CD8-positive, alpha-beta memory T cell (primary cell): ENCODE data around the gene TRPM6. TPM values are rescaled to one million over a fixed set of nuclear protein-coding genes. Genes with fewer than 3 reads are reported as not detected.

Source experiments
- CTCF ChIA-PET: fragments of 350-600 bp; sonication (Branson Sonifier 250); formaldehyde crosslinking; loops from one replicate; lab custom pipeline; 2021; ENCODE audit warnings: antibody characterized with exemption; lab: Charles Lee
- POLR2A ChIA-PET: fragments of 350-600 bp; sonication (Branson Sonifier 250); formaldehyde crosslinking; loops from one replicate; lab custom pipeline; 2021; ENCODE audit warnings: antibody characterized with exemption; lab: Charles Lee
- DNase-seq, 5 donors: peaks; one replicate each; pipeline versions ENCODE4 v3.0.0 to v3.0.0-alpha.2; 2020 to 2022; ENCODE audit warnings: mixed read lengths in 1 of 5
- H3K27ac ChIP-seq: one replicate; pipeline ENCODE4 v1.7.0; 2013; ENCODE audit warnings: low read depth, mild to moderate bottlenecking, low read length, moderate library complexity
- H3K27me3 ChIP-seq: 2 replicates; pipeline ENCODE4 v1.7.0; 2013; ENCODE audit warnings: low read length, mild to moderate bottlenecking; ENCODE audit not compliant: insufficient read depth, poor library complexity, severe bottlenecking
- H3K36me3 ChIP-seq: 2 replicates; pipeline ENCODE4 v1.7.0; 2013; ENCODE audit warnings: mild to moderate bottlenecking, low read length, moderate library complexity; ENCODE audit not compliant: insufficient read depth
- H3K4me1 ChIP-seq: 2 replicates; pipeline ENCODE4 v1.7.0; 2013; ENCODE audit warnings: mild to moderate bottlenecking, low read length, moderate library complexity; ENCODE audit not compliant: insufficient read depth
- H3K4me3 ChIP-seq: 2 replicates; pipeline ENCODE4 v1.7.0; 2013; ENCODE audit warnings: mild to moderate bottlenecking, low read length
- H3K9me3 ChIP-seq: 2 replicates; pipeline ENCODE4 v1.7.0; 2013; ENCODE audit warnings: mild to moderate bottlenecking, low read length
- H3K27ac Mint-ChIP-seq, 8 donors: one replicate each; pipeline ENCODE4 v1.8.0; 2020 to 2021; ENCODE audit warnings: mixed read lengths in 8 of 8, mild to moderate bottlenecking in 6 of 8, inconsistent platforms in 3 of 8, moderate library complexity in 3 of 8
- H3K27me3 Mint-ChIP-seq, 2 donors: one replicate each; pipeline ENCODE4 v1.8.0; 2020 to 2021; ENCODE audit warnings: mixed read lengths in 2 of 2, mild to moderate bottlenecking in 1 of 2, moderate library complexity in 1 of 2
- H3K36me3 Mint-ChIP-seq, 3 donors: one replicate each; pipeline ENCODE4 v1.8.0; 2020 to 2021; ENCODE audit warnings: mixed read lengths in 3 of 3, inconsistent platforms in 1 of 3, mild to moderate bottlenecking in 1 of 3
- H3K4me1 Mint-ChIP-seq, 3 donors: one replicate each; pipeline ENCODE4 v1.8.0; 2020 to 2021; ENCODE audit warnings: mixed read lengths in 3 of 3, inconsistent platforms in 1 of 3, mild to moderate bottlenecking in 1 of 3
- H3K4me3 Mint-ChIP-seq, 7 donors: one replicate each; pipeline ENCODE4 v1.8.0; 2020 to 2021; ENCODE audit warnings: mixed read lengths in 7 of 7, mild to moderate bottlenecking in 6 of 7, moderate library complexity in 4 of 7, inconsistent platforms in 2 of 7
- H3K9me3 Mint-ChIP-seq, 5 donors: one replicate each; pipeline ENCODE4 v1.8.0; 2020 to 2022; ENCODE audit warnings: mixed read lengths in 5 of 5, mild to moderate bottlenecking in 3 of 5, moderate library complexity in 2 of 5, inconsistent platforms in 1 of 5
- polyA plus RNA-seq: library from polyadenylated mRNA; unstranded; fragments of 300-500 nt; fragmentation: Illumina TruSeq; gene quantifications from one replicate; pipeline ENCODE4 v1.2.3, GENCODE V29; 2021
- total RNA-seq, 2 experiments: library from RNA; stranded (reverse); gene quantifications; one replicate each; pipeline ENCODE4 v1.2.3, GENCODE V29; 2021

The TRPM6 gene
- total and polyA plus RNA-seq, 3 experiments from 2014 or later, result not detected

DNA sequence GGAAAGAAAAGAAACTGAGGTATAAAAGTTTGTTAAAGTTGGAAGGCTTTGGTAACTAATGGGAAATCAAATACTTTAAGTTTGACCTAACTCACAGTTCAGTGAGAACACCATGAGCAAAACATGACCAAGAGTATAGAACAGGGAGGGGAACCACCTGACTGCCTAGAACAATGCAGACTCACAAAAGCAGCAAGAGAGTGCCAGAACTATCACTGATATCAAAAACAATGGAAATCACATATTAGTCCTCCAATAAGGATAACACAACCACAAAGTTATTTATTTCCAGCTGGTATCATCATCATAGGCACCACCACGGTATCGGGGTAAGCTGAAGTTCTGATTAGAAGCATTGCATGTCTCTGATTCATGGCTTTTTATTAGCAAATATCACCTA is 77.5 kb downstream of the TRPM6 start:
- ChIA-PET POLR2A (interaction anchor here (0.6 kb wide), 1 partner anchor 143 kb away, joined by 4 read pairs; the partner anchor contains the start of gene C9orf40), CTCF (no interaction called here)
- DNase-seq, result no peak
- H3K9me3 ChIP-seq, result no peaks in the 10 kb centered on the region
- H3K27ac ChIP-seq, result no peak overlapping the region
- Mint-ChIP-seq H3K4me1 (no peaks in the 10 kb centered on the region), H3K36me3 (no peaks in the 10 kb centered on the region), H3K27ac (no peak overlapping the region), H3K9me3 (no peaks in the 10 kb centered on the region), H3K27me3 (peaks cover 8 to 19% of the 10 kb centered on the region in 2 donors), H3K4me3 (no peak overlapping the region)
- no peaks in the 10 kb centered on the region for H3K4me1 ChIP-seq
- no peaks in the 10 kb centered on the region for H3K27me3 ChIP-seq
- H3K36me3 ChIP-seq, result no peaks in the 10 kb centered on the region
- H3K4me3 ChIP-seq, result no peak overlapping the region

DNA sequence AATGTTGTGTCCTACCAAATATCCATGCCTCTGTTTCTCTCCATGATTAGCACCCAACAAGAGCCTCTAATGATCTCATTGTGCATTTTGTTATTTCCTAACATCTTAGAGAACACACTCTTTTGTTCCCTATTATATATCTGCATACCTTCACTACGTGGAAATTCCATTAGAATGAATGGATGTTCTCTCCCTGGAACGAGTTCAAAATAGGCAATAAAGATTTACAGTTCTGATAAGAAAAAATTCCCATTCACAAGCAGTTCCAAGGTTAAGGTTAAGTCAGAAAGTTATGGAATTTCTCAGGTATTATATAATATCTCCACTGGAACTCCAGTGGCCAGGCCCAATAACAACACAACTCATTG is 83.7 kb downstream of the TRPM6 start:
- Histone ChIP-seq H3K4me3 (no peak overlapping the region), H3K4me1 (no peaks in the 10 kb centered on the region), H3K9me3 (no peaks in the 10 kb centered on the region), H3K27me3 (no peaks in the 10 kb centered on the region), H3K36me3 (no peaks in the 10 kb centered on the region), H3K27ac (no peak overlapping the region)
- no peaks in the 10 kb centered on the region for H3K4me1 Mint-ChIP-seq
- ChIA-PET POLR2A (interaction anchor here (0.6 kb wide), 1 partner anchor 289 kb away, joined by 3 read pairs; no protein-coding TSS in a partner anchor), CTCF (no interaction called here)
- no peaks in the 10 kb centered on the region for H3K9me3 Mint-ChIP-seq
- H3K27ac Mint-ChIP-seq, result no peak overlapping the region
- no peaks in the 10 kb centered on the region for H3K36me3 Mint-ChIP-seq
- H3K4me3 Mint-ChIP-seq, result no peak overlapping the region
- peaks cover 3 to 37% of the 10 kb centered on the region in 2 donors for H3K27me3 Mint-ChIP-seq
- no peak for DNase-seq

- no peaks in the 10 kb centered on the region for H3K4me1 Mint-ChIP-seq
- DNase-seq, result no peak
- H3K27me3 Mint-ChIP-seq, result peaks cover 5 to 33% of the 10 kb centered on the region in 2 donors
- H3K27ac Mint-ChIP-seq, result no peak overlapping the region
- Histone ChIP-seq H3K36me3 (no peaks in the 10 kb centered on the region), H3K27ac (no peak overlapping the region), H3K4me3 (no peak overlapping the region), H3K9me3 (no peaks in the 10 kb centered on the region), H3K27me3 (no peaks in the 10 kb centered on the region), H3K4me1 (no peaks in the 10 kb centered on the region)
- H3K36me3 Mint-ChIP-seq, result no peaks in the 10 kb centered on the region
- ChIA-PET POLR2A (no interaction called here), CTCF (no interaction called here)
- no peak overlapping the region for H3K4me3 Mint-ChIP-seq
- no peaks in the 10 kb centered on the region for H3K9me3 Mint-ChIP-seq
Measured at GRCh38 chr9:74803376-74804017, 84.2 kb downstream of the TRPM6 start.

DNA sequence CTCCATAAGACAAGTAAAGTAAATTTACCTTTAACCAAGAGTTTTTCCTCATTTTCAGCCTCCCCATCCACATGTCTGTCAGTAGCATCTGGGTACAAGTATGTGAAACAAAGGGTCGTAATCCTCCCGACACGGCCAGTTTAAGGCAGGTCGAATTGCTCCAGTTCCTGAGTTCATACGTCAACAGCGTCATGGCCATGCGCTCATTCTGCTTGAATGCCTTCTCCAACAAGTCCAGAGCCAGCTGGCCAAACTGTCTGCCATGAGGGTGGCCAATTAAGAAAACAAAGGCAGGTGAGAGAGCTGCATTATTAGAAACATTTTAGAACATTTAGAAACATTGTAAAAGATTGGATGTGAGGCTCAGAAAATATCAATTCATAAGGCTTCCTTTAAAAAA is 87.5 kb downstream of the TRPM6 start:
- no peaks in the 10 kb centered on the region for H3K27me3 ChIP-seq
- POLR2A ChIA-PET, result no interaction called here
- no peak overlapping the region for H3K27ac Mint-ChIP-seq
- CTCF ChIA-PET, result interaction anchor here (0.9 to 1.1 kb wide), 3 partner anchors 24 to 349 kb away, joined by 3 read pairs; no protein-coding TSS in a partner anchor
- H3K4me3 ChIP-seq, result no peak overlapping the region
- H3K27me3 Mint-ChIP-seq, result peaks cover 6 to 21% of the 10 kb centered on the region in 2 donors
- no peak overlapping the region for H3K4me3 Mint-ChIP-seq
- DNase-seq, result no peak
- H3K9me3 ChIP-seq, result no peaks in the 10 kb centered on the region
- no peaks in the 10 kb centered on the region for H3K9me3 Mint-ChIP-seq
- no peak overlapping the region for H3K27ac ChIP-seq
- H3K36me3 Mint-ChIP-seq, result no peaks in the 10 kb centered on the region
- H3K4me1 ChIP-seq, result no peaks in the 10 kb centered on the region
- H3K36me3 ChIP-seq, result no peaks in the 10 kb centered on the region
- H3K4me1 Mint-ChIP-seq, result peaks cover 0 to 9% (median 3%) of the 10 kb centered on the region in 3 donors

GRCh38 chr9:74795803-74796202 is 91.9 kb downstream of the TRPM6 start:
- Histone ChIP-seq H3K4me3 (no peak overlapping the region), H3K27ac (no peak overlapping the region), H3K27me3 (no peaks in the 10 kb centered on the region), H3K9me3 (no peaks in the 10 kb centered on the region), H3K36me3 (no peaks in the 10 kb centered on the region), H3K4me1 (no peaks in the 10 kb centered on the region)
- ChIA-PET CTCF (no interaction called here), POLR2A (no interaction called here)
- H3K4me1 Mint-ChIP-seq, result peaks cover 0 to 10% (median 3%) of the 10 kb centered on the region in 3 donors
- H3K27me3 Mint-ChIP-seq, result peaks cover 3 to 9% of the 10 kb centered on the region in 2 donors
- H3K4me3 Mint-ChIP-seq, result no peak overlapping the region
- no peak for DNase-seq
- no peaks in the 10 kb centered on the region for H3K9me3 Mint-ChIP-seq
- H3K36me3 Mint-ChIP-seq, result no peaks in the 10 kb centered on the region
- H3K27ac Mint-ChIP-seq, result no peak overlapping the region

DNA sequence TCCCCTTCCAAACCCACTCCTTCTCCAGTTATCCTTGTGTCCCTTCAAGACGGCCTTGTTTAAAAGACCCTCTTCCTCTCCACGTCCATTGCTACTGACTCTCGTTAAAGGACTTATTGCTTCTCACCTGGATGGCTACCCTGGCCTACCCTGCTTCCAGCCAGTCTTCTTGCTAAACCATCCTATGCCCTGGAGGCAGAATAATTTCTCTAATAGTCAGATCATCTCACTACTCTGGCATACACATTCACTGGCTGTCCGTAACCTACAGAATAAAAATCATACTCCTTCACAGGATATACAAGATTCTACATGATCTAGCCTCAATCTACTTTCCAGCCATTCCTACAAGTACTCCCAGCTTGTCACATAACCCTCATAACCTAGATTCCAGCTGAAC is 92.6 kb downstream of the TRPM6 start:
- no peaks in the 10 kb centered on the region for H3K36me3 ChIP-seq
- peaks cover 0 to 10% (median 3%) of the 10 kb centered on the region in 3 donors for H3K4me1 Mint-ChIP-seq
- DNase-seq, result no peak
- no peaks in the 10 kb centered on the region for H3K9me3 Mint-ChIP-seq
- no peaks in the 10 kb centered on the region for H3K36me3 Mint-ChIP-seq
- H3K27ac ChIP-seq, result no peak overlapping the region
- CTCF ChIA-PET, result no interaction called here
- H3K27ac Mint-ChIP-seq, result peak overlapping the region in 2 of 8 donors; percentile 56 to 66
- no peaks in the 10 kb centered on the region for H3K4me1 ChIP-seq
- no peaks in the 10 kb centered on the region for H3K9me3 ChIP-seq
- POLR2A ChIA-PET, result no interaction called here
- no peak overlapping the region for H3K4me3 ChIP-seq
- no peak overlapping the region for H3K4me3 Mint-ChIP-seq
- no peaks in the 10 kb centered on the region for H3K27me3 ChIP-seq
- H3K27me3 Mint-ChIP-seq, result peaks cover 3 to 6% of the 10 kb centered on the region in 2 donors

DNA sequence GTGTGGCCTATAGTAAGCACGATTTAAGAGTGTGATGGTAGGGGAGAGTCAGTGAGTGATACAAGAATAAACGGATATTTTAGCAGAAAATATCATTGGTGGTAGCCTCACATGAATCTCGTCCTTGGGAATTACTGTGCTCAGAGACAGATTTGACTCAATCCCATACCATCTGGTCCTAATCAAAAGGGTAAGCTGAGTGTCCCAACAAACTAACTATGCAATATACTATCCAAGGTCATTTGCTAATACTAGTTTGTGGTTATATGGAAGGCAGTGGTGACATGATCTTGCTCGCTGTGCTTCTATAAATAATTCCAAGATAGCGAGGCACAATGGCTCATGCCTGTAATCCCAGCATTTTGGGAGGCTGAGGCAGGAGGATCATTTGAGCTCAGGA is 103.2 kb downstream of the TRPM6 start:
- H3K4me3 ChIP-seq, result no peak overlapping the region
- H3K27ac ChIP-seq, result no peak overlapping the region
- no peaks in the 10 kb centered on the region for H3K36me3 ChIP-seq
- no peak overlapping the region for H3K4me3 Mint-ChIP-seq
- peaks cover 3 to 24% of the 10 kb centered on the region in 2 donors for H3K27me3 Mint-ChIP-seq
- H3K27ac Mint-ChIP-seq, result no peak overlapping the region
- no peaks in the 10 kb centered on the region for H3K4me1 ChIP-seq
- CTCF ChIA-PET, result interaction anchor here (0.7 kb wide), 1 partner anchor 9 kb away, joined by 3 read pairs; no protein-coding TSS in a partner anchor
- H3K4me1 Mint-ChIP-seq, result no peaks in the 10 kb centered on the region
- DNase-seq, result no peak
- no peaks in the 10 kb centered on the region for H3K27me3 ChIP-seq
- no peaks in the 10 kb centered on the region for H3K9me3 Mint-ChIP-seq
- POLR2A ChIA-PET, result no interaction called here
- no peaks in the 10 kb centered on the region for H3K9me3 ChIP-seq
- no peaks in the 10 kb centered on the region for H3K36me3 Mint-ChIP-seq

GRCh38 chr9:74783408-74783807 is 104.3 kb downstream of the TRPM6 start:
- no peaks in the 10 kb centered on the region for H3K9me3 ChIP-seq
- no peak for DNase-seq
- ChIA-PET POLR2A (no interaction called here), CTCF (interaction anchor here (0.7 to 2.1 kb wide), 5 partner anchors 8 to 30 kb away, joined by 3 to 6 read pairs (median 3); no protein-coding TSS in a partner anchor)
- H3K36me3 Mint-ChIP-seq, result no peaks in the 10 kb centered on the region
- no peaks in the 10 kb centered on the region for H3K9me3 Mint-ChIP-seq
- H3K27ac ChIP-seq, result no peak overlapping the region
- no peak overlapping the region for H3K4me3 ChIP-seq
- H3K36me3 ChIP-seq, result no peaks in the 10 kb centered on the region
- no peak overlapping the region for H3K4me3 Mint-ChIP-seq
- no peaks in the 10 kb centered on the region for H3K27me3 ChIP-seq
- no peaks in the 10 kb centered on the region for H3K4me1 ChIP-seq
- no peak overlapping the region for H3K27ac Mint-ChIP-seq
- no peaks in the 10 kb centered on the region for H3K4me1 Mint-ChIP-seq
- H3K27me3 Mint-ChIP-seq, result peaks cover 3 to 26% of the 10 kb centered on the region in 2 donors
